SK-N-SH (cell line): ENCODE measurements around the gene IL12RB1. TPM values are rescaled to one million over a fixed set of nuclear protein-coding genes. Genes with fewer than 3 reads are reported as not detected.

Experiments
- CTCF ChIA-PET: fragments of 300-600, 350-600 bp; formaldehyde crosslinking; extraction: SDS; loops from one replicate; lab custom pipeline; 2021; lab: Yijun Ruan, JAX
- POLR2A ChIA-PET: fragments of 350-600 bp; sonication (Branson Sonifier 250); formaldehyde crosslinking; extraction: SDS; loops from one replicate; lab custom pipeline; 2020; ENCODE audit warnings: antibody characterized with exemption, inconsistent platforms; lab: Yijun Ruan, JAX
- DNase-seq: peaks from one replicate; pipeline ENCODE4 v3.0.0; 2012
- H2AFZ ChIP-seq: fragments of 200-600 bp; sonication (generic); 2 replicates; pipeline ENCODE4 v1.8.1; 2016; ENCODE audit warnings: antibody characterized with exemption, mild to moderate bottlenecking, low read depth
- H3F3A ChIP-seq: fragments of 200-600 bp; sonication (generic); replicated peaks from 2 replicates; pipeline ENCODE3; 2016; ENCODE audit warnings: antibody characterized with exemption, mild to moderate bottlenecking; ENCODE audit not compliant: insufficient read depth
- H3K27ac ChIP-seq, 2 experiments: fragments of 200-500 bp in 1 of 2; fragments of 200-600 bp in 1 of 2; sonication (Bioruptor generic) in 1 of 2; sonication (generic), shearing (Covaris generic) in 1 of 2; 2 replicates each; pipeline versions ENCODE4 v1.5.1 to v1.6.1; 2014 to 2016; ENCODE audit warnings: low read depth in 2 of 2, inconsistent platforms in 1 of 2, low read length in 1 of 2, mild to moderate bottlenecking in 1 of 2, mixed read lengths in 1 of 2
- H3K27me3 ChIP-seq: fragments of 200-600 bp; sonication (generic), shearing (Covaris generic); 2 replicates; pipeline ENCODE4 v1.6.1; 2016; ENCODE audit warnings: mixed run types; ENCODE audit not compliant: insufficient read depth
- H3K36me3 ChIP-seq, 2 experiments: fragments of 200-500 bp in 1 of 2; fragments of 200-600 bp in 1 of 2; sonication (Bioruptor generic) in 1 of 2; sonication (generic) in 1 of 2; replicated peaks in 1 of 2; 2 replicates each; pipeline versions ENCODE3 to v1.5.1; 2014 to 2016; ENCODE audit warnings: low read length in 1 of 2, mild to moderate bottlenecking in 1 of 2; ENCODE audit not compliant: insufficient read depth in 2 of 2, control insufficient read depth in 1 of 2
- H3K4me1 ChIP-seq, 2 experiments: fragments of 200-500 bp in 1 of 2; fragments of 200-600 bp in 1 of 2; sonication (Bioruptor generic) in 1 of 2; sonication (generic), shearing (Covaris generic) in 1 of 2; 2 replicates each; pipeline versions ENCODE4 v1.5.1 to v1.6.1; 2014 to 2016; ENCODE audit warnings: low read depth in 1 of 2, low read length in 1 of 2, mixed run types in 1 of 2; ENCODE audit not compliant: insufficient read depth in 2 of 2, control insufficient read depth in 1 of 2
- H3K4me2 ChIP-seq: fragments of 200-600 bp; sonication (generic), shearing (Covaris generic); 2 replicates; pipeline ENCODE4 v1.6.1; 2017; ENCODE audit warnings: mixed run types
- H3K4me3 ChIP-seq, 2 experiments: fragments of 200-500 bp in 1 of 2; fragments of 200-600 bp in 1 of 2; sonication (Bioruptor generic) in 1 of 2; sonication (generic), shearing (Covaris generic) in 1 of 2; 2 replicates each; pipeline versions ENCODE4 v1.5.1 to v1.8.1; 2014 to 2016; ENCODE audit warnings: low read depth in 2 of 2, inconsistent platforms in 1 of 2, low read length in 1 of 2, mild to moderate bottlenecking in 1 of 2, mixed read lengths in 1 of 2, moderate library complexity in 1 of 2
- H3K79me2 ChIP-seq: fragments of 200-600 bp; sonication (generic); 2 replicates; pipeline ENCODE4 v1.8.1; 2017; ENCODE audit warnings: mild to moderate bottlenecking; ENCODE audit not compliant: insufficient read depth
- H3K9ac ChIP-seq: fragments of 200-600 bp; sonication (generic); 2 replicates; pipeline ENCODE4 v1.6.1; 2017; ENCODE audit warnings: mixed run types
- H3K9me2 ChIP-seq: fragments of 200-600 bp; sonication (generic); 2 replicates; pipeline ENCODE4 v1.6.1; 2017; ENCODE audit warnings: mixed run types
- H3K9me3 ChIP-seq: fragments of 200-600 bp; sonication (generic); 2 replicates; pipeline ENCODE4 v1.6.1; 2017; ENCODE audit warnings: mixed run types, mild to moderate bottlenecking, moderate library complexity
- H4K20me1 ChIP-seq: fragments of 200-600 bp; sonication (generic); 2 replicates; pipeline ENCODE4 v1.6.1; 2017; ENCODE audit warnings: mild to moderate bottlenecking, mixed run types; ENCODE audit not compliant: insufficient read depth
- CHD2 ChIP-seq: fragments of 150-350 bp; IDR thresholded peaks from 2 replicates; pipeline ENCODE4 v1.6.1; 2018; ENCODE audit warnings: low read length; ENCODE audit not compliant: partially characterized antibody
- ELF1 ChIP-seq: IDR thresholded peaks from 2 replicates; pipeline ENCODE4 v1.4.0; 2012
- EZH2phosphoT487 ChIP-seq: fragments of 200-600 bp; sonication (generic); IDR thresholded peaks from 2 replicates; pipeline ENCODE4 v1.6.1; 2017; ENCODE audit warnings: low read depth, mixed run types, mild to moderate bottlenecking, antibody characterized with exemption, moderate library complexity, borderline replicate concordance
- FOSL2 ChIP-seq: IDR thresholded peaks from 2 replicates; pipeline ENCODE4 v1.4.0; 2012; ENCODE audit warnings: low read depth, mild to moderate bottlenecking, moderate library complexity, borderline replicate concordance
- FOXJ3 ChIP-seq: sonication (generic); formaldehyde crosslinking; IDR thresholded peaks from 2 replicates; pipeline ENCODE4 v1.5.1; 2020; ENCODE audit warnings: mild to moderate bottlenecking, missing genetic modification reagents
- GATA2 ChIP-seq: sonication (generic); formaldehyde crosslinking; IDR thresholded peaks from 2 replicates; pipeline ENCODE4 v1.5.0; 2020; ENCODE audit warnings: mild to moderate bottlenecking, missing genetic modification reagents
- MAX ChIP-seq: IDR thresholded peaks from 2 replicates; pipeline ENCODE4 v1.4.0; 2012; ENCODE audit warnings: low read depth
- MEF2A ChIP-seq: IDR thresholded peaks from 2 replicates; pipeline ENCODE4 v1.4.0; 2012; ENCODE audit warnings: low read depth, borderline replicate concordance
- MXI1 ChIP-seq: IDR thresholded peaks from 2 replicates; pipeline ENCODE4 v1.6.1; 2012; ENCODE audit warnings: mild to moderate bottlenecking, low read depth, low read length, improper control_type of control experiment
- POLR2AphosphoS5 ChIP-seq: IDR thresholded peaks from 2 replicates; pipeline ENCODE4 v1.6.1; 2012; ENCODE audit warnings: low read depth, low read length
- YY1 ChIP-seq: IDR thresholded peaks from 2 replicates; pipeline ENCODE4 v1.4.0; 2012; ENCODE audit warnings: low read depth, mild to moderate bottlenecking
- WGBS: methylation state at CpG from one replicate; pipeline ENCODE4 v1.1.6; 2017; ENCODE audit warnings: low lambda C conversion rate; 5-methylcytosine and 5-hydroxymethylcytosine counted together
- polyA plus RNA-seq, 3 experiments: library from polyadenylated mRNA; depleted of rRNA; stranded (reverse); fragments of >200 nt; gene quantifications; 2 replicates each; pipeline ENCODE4 v1.2.3, GENCODE V29; 2012
- TF ChIP-seq, protein P1 (sequence below): fragments of 200-600 bp; sonication (generic); IDR thresholded peaks from 2 replicates; pipeline ENCODE4 v1.6.1; 2017; ENCODE audit warnings: antibody characterized with exemption, mild to moderate bottlenecking, moderate library complexity
- TF ChIP-seq, protein P2 (sequence below): fragments of 150-350 bp; IDR thresholded peaks from 2 replicates; pipeline ENCODE4 v1.6.1; 2016; ENCODE audit warnings: mild to moderate bottlenecking, low read depth, low read length

Gene IL12RB1
- polyA plus RNA-seq, 1 of the 3 experiments (the other 2 are of a cell fraction), result 0.02 TPM

DNA sequence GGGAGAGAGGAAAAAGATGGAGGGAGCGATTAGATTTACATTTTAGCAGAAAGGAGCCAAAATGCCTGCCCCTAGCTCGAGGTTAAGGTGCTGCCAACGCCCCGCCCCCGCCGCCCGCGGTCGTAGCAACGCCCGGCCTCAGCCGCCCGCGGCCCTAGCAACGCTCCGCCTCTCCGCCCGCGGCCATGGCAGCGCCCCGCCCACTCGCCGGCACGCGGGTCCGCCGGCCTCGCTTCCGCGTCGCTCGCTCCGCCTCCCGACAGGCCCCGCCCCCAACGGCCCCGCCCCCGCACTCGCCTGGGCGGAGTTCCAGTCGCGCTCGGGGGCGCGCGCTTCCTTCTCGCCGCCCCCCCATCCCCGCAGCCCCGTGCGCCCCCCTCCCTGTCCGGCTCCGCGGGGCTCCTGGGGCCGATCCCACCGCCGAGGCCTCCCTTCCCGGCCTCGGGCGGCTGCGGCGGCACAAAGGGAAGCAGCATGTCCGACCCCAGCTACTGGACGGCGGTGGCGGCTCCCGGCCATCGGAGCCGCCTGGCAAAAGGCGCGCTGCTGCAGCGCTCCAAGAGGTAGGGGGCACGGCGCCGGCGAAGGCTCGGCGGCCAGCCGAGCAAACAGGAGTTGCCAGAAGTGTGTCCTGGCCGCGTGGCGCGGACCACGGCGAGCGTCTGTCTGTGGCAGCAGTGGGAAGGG is 31.1 kb upstream of the IL12RB1 start:
- peak overlapping the region; percentile 78 for H3K9ac ChIP-seq
- CTCF ChIA-PET, result interaction anchor here (0.8 to 3.2 kb wide), 10 partner anchors 10 to 135 kb away, joined by 3 to 16 read pairs (median 4); partner anchors contain the start of gene PIK3R2

GRCh38 chr19:18117364-18117691 is 30.6 kb upstream of the IL12RB1 start:
- Histone ChIP-seq H3K9ac (peak overlapping the region; percentile 36; the same call in 1 of the 2 replicates), H3F3A (peaks cover 6% of the 10 kb centered on the region), H3K27me3 (no peaks in the 10 kb centered on the region), H3K27ac (no peak overlapping the region; a peak in 1 of 4 replicates), H3K4me2 (peak overlapping the region; percentile 72), H3K79me2 (no peaks in the 10 kb centered on the region), H3K9me2 (no peaks in the 10 kb centered on the region), H3K36me3 (peaks cover 0 to 2% of the 10 kb centered on the region in 2 experiments), H2AFZ (peak overlapping the region; percentile 88; the same call in 1 of the 2 replicates), H3K4me1 (peaks cover 3 to 13% of the 10 kb centered on the region in 2 experiments; a peak in 2 of 4 replicates), H4K20me1 (no peaks in the 10 kb centered on the region), H3K4me3 (peak overlapping the region; percentile 37 to 58), H3K9me3 (no peaks in the 10 kb centered on the region)
- CTCF ChIA-PET, result interaction anchor here (0.7 to 3.2 kb wide), 7 partner anchors 12 to 135 kb away, joined by 3 to 16 read pairs (median 3); partner anchors contain the start of gene PIK3R2
- no peak for DNase-seq
- WGBS, result 43% methylated on average over 11 of the region's 11 CpGs
- POLR2A ChIA-PET, result no interaction called here
- no peak for TF ChIP-seq EZH2phosphoT487
- TF ChIP-seq, protein P1, sequence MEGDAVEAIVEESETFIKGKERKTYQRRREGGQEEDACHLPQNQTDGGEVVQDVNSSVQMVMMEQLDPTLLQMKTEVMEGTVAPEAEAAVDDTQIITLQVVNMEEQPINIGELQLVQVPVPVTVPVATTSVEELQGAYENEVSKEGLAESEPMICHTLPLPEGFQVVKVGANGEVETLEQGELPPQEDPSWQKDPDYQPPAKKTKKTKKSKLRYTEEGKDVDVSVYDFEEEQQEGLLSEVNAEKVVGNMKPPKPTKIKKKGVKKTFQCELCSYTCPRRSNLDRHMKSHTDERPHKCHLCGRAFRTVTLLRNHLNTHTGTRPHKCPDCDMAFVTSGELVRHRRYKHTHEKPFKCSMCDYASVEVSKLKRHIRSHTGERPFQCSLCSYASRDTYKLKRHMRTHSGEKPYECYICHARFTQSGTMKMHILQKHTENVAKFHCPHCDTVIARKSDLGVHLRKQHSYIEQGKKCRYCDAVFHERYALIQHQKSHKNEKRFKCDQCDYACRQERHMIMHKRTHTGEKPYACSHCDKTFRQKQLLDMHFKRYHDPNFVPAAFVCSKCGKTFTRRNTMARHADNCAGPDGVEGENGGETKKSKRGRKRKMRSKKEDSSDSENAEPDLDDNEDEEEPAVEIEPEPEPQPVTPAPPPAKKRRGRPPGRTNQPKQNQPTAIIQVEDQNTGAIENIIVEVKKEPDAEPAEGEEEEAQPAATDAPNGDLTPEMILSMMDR, result no peak
- TF ChIP-seq CHD2, result no peak
- TF ChIP-seq POLR2AphosphoS5, result no peak
- no peak for TF ChIP-seq FOXJ3 (CRISPR knock-in tag)
- no peak for TF ChIP-seq GATA2 (CRISPR knock-in tag)
- no peak for TF ChIP-seq FOSL2
- TF ChIP-seq ELF1, result no peak
- TF ChIP-seq MEF2A, result no peak
- TF ChIP-seq, protein P2, sequence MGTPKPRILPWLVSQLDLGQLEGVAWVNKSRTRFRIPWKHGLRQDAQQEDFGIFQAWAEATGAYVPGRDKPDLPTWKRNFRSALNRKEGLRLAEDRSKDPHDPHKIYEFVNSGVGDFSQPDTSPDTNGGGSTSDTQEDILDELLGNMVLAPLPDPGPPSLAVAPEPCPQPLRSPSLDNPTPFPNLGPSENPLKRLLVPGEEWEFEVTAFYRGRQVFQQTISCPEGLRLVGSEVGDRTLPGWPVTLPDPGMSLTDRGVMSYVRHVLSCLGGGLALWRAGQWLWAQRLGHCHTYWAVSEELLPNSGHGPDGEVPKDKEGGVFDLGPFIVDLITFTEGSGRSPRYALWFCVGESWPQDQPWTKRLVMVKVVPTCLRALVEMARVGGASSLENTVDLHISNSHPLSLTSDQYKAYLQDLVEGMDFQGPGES, result no peak
- TF ChIP-seq MXI1, result no peak

More for the DNA sequence above, 31.1 kb upstream of the IL12RB1 start:
- H4K20me1 ChIP-seq, result no peaks in the 10 kb centered on the region
- peaks cover 4% of the 10 kb centered on the region for H3F3A ChIP-seq
- H3K4me1 ChIP-seq, result peaks cover 3 to 13% of the 10 kb centered on the region in 2 experiments; a peak in 2 of 4 replicates
- H3K9me2 ChIP-seq, result no peaks in the 10 kb centered on the region
- H3K4me2 ChIP-seq, result peak overlapping the region; percentile 97
- TF ChIP-seq FOSL2 (no peak), MAX (peak; percentile 51; the same call in 1 of the 2 replicates), MXI1 (peak; percentile 69; the same call in 1 of the 2 replicates), YY1 (peak; percentile 9), ELF1 (peak; percentile 52; the same call in 1 of the 2 replicates)
- TF ChIP-seq, protein P1, result peak; percentile 22
- TF ChIP-seq, protein P2, result no peak
- peaks cover 0 to 2% of the 10 kb centered on the region in 2 experiments for H3K36me3 ChIP-seq
- no peaks in the 10 kb centered on the region for H3K9me3 ChIP-seq
- 2% methylated on average over 25 of the region's 86 CpGs for WGBS
- H3K27me3 ChIP-seq, result no peaks in the 10 kb centered on the region
- no peaks in the 10 kb centered on the region for H3K79me2 ChIP-seq
- peak; percentile 99 for DNase-seq
- peak overlapping the region; percentile 56 to 73 for H3K4me3 ChIP-seq
- peak overlapping the region in 1 of 2 experiments; percentile 24; a peak in 1 of 4 replicates for H3K27ac ChIP-seq
- H2AFZ ChIP-seq, result peak overlapping the region; percentile 88
- POLR2A ChIA-PET, result no interaction called here
